T-helper 17 cell (primary cell): ENCODE measurements around the gene GSE1. TPM values are rescaled to one million over a fixed set of nuclear protein-coding genes. Genes with fewer than 3 reads are reported as not detected.

Experiments used
- ATAC-seq: fragments of 150-1000 bp; cut with Tn5 transposase; 2 replicates; pipeline ENCODE4 v1.10.0; 2021; ENCODE audit warnings: mild to moderate bottlenecking, moderate library complexity
- DNase-seq, 3 donors: peaks; one replicate each; pipeline versions ENCODE4 v3.0.0 to v3.0.0-alpha.2; 2020 to 2021
- H3K9me3 ChIP-seq: one replicate; pipeline ENCODE4 v1.7.0; 2013; ENCODE audit warnings: low read length, mild to moderate bottlenecking; ENCODE audit not compliant: control insufficient read depth, poor library complexity, severe bottlenecking
- H3K27ac Mint-ChIP-seq: one replicate; pipeline ENCODE4 v1.8.0; 2022; ENCODE audit warnings: mild to moderate bottlenecking, moderate library complexity, mixed read lengths
- H3K27me3 Mint-ChIP-seq: one replicate; pipeline ENCODE4 v1.8.0; 2022; ENCODE audit warnings: mixed read lengths
- H3K36me3 Mint-ChIP-seq: one replicate; pipeline ENCODE4 v1.8.0; 2022; ENCODE audit warnings: low read depth, mixed read lengths
- H3K4me1 Mint-ChIP-seq: one replicate; pipeline ENCODE4 v1.8.0; 2022; ENCODE audit warnings: mild to moderate bottlenecking, mixed read lengths
- H3K4me3 Mint-ChIP-seq: one replicate; pipeline ENCODE4 v1.8.0; 2022; ENCODE audit warnings: mild to moderate bottlenecking, moderate library complexity, mixed read lengths
- total RNA-seq, 4 donors: library from RNA in 2 of 4; stranded (reverse) in 2 of 4; gene quantifications; one replicate each; pipeline ENCODE4 v1.2.3 and lab custom pipeline; 2022 to 2026

Gene GSE1
- total RNA-seq, 2 donors from 2014 or later: 39.1 to 40.9 TPM

- no peaks in the 10 kb centered on the region for H3K27me3 Mint-ChIP-seq
- H3K4me1 Mint-ChIP-seq: peaks cover 44% of the 10 kb centered on the region
- ATAC-seq (peak; percentile 28), DNase-seq (no peak)
- peaks cover 2% of the 10 kb centered on the region for H3K36me3 Mint-ChIP-seq
- peak overlapping the region; percentile 70 for H3K27ac Mint-ChIP-seq
- H3K4me3 Mint-ChIP-seq: peak overlapping the region; percentile 83
- no peaks in the 10 kb centered on the region for H3K9me3 ChIP-seq
Measured at GRCh38 chr16:85570213-85570734, 42.8 kb upstream of the GSE1 start.

DNA sequence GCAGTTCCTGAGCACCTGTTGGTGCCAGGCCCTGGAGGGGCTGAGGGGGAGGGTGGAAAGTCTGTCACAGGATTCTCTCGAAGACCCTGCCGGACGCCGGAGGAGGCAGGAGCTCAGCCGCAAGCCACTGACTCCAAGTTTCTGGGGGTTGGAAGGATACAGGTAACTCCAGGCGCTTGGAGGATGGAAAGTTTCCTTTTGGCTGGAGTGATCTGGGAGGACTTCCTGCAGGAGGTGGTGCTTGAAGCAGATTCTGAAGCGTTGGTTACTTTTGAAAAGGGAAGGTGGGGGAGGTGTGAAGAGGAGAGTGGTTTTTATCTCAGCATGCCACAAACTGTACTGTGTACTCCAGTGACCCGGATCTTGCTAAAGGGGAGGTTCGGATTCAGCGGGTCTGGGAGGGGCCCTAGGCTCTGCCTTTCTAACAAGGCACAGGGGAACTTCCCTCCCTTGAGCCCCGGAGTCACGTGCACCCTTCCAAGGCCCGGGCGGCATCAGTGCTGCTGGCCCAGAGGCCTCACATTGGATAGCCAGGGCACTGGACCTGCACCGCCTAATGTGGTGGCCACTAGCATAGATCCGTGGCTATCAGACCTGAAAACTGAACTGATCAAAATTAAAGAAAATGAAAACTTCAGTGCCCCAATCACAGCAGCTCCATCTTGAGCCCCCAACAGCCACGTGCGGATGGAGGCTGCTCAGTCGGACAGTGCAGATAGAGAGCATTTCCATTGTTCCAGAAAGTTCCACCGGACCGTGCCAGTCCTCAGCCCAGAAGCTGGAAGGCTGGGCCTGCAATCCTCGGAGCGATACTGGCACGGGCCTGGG, 42.2 kb upstream of the GSE1 start:
- H3K27me3 Mint-ChIP-seq: no peaks in the 10 kb centered on the region
- H3K4me1 Mint-ChIP-seq: peaks cover 45% of the 10 kb centered on the region
- DNase-seq (no peak), ATAC-seq (peak; percentile 80)
- H3K36me3 Mint-ChIP-seq: peaks cover 2% of the 10 kb centered on the region
- H3K9me3 ChIP-seq: no peaks in the 10 kb centered on the region
- H3K27ac Mint-ChIP-seq: peak overlapping the region; percentile 70
- peak overlapping the region; percentile 83 for H3K4me3 Mint-ChIP-seq

DNA sequence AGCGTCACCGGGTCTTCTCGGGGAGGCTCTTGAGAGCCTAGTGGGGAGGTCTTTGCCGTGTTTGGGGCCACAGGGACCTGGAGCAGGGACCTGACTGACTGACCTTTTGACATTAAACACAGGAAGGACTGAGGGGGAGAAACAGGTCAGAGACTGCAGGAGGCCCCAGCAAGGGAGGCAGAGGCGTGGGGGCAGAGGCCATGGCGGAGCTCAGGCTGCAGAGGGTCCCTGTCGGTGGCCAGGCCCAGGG, 41.6 kb upstream of the GSE1 start:
- H3K4me1 Mint-ChIP-seq: peaks cover 44% of the 10 kb centered on the region
- ATAC-seq: no peak
- H3K4me3 Mint-ChIP-seq: peak overlapping the region; percentile 75
- H3K9me3 ChIP-seq: no peaks in the 10 kb centered on the region
- H3K27me3 Mint-ChIP-seq: no peaks in the 10 kb centered on the region
- DNase-seq: no peak
- H3K36me3 Mint-ChIP-seq: peaks cover 2% of the 10 kb centered on the region
- peak overlapping the region; percentile 39 for H3K27ac Mint-ChIP-seq

GRCh38 chr16:85571813-85572619, 41.1 kb upstream of the GSE1 start:
- Mint-ChIP-seq H3K27me3 (no peaks in the 10 kb centered on the region), H3K4me3 (peak overlapping the region; percentile 75), H3K36me3 (peaks cover 2% of the 10 kb centered on the region), H3K4me1 (peaks cover 44% of the 10 kb centered on the region), H3K27ac (peak overlapping the region; percentile 39)
- DNase-seq (no peak), ATAC-seq (no peak)
- H3K9me3 ChIP-seq: no peaks in the 10 kb centered on the region

DNA sequence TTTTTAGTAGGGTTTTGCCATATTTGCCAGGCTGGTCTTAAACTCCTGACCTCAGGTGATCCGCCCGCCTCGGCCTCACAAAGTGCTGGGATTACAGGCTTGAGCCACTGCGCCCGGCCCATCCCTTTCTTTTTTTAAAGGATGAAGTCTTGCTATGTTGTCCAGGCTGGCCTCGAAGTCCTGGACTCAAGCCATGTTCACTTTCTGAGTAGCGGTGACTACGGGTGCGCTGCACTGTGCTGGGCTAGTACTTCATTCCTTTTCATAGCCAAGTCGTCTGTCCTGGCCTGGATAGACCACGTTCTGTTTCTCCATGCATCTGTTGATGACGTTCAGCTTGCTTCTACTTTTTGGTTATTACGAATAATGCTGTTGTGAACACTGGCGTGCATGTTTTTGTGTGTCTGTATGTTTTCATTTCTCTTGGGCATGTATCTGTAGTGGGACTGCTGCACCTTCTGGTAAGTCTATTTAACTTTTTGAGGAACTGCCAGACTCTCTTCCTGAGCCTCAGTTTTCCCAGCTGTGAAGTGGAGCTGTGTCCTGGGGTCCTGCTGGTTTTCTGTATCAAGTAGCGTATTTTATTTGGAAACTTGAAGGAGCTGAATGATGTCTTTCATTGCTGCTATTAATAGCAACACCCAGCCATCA, 40.0 kb upstream of the GSE1 start:
- DNase-seq (no peak), ATAC-seq (no peak)
- peaks cover 2% of the 10 kb centered on the region for H3K36me3 Mint-ChIP-seq
- H3K4me1 Mint-ChIP-seq: peaks cover 40% of the 10 kb centered on the region
- H3K9me3 ChIP-seq: no peaks in the 10 kb centered on the region
- no peak overlapping the region for H3K4me3 Mint-ChIP-seq
- no peaks in the 10 kb centered on the region for H3K27me3 Mint-ChIP-seq
- peak overlapping the region; percentile 41 for H3K27ac Mint-ChIP-seq

GRCh38 chr16:85573696-85574641, 39.2 kb upstream of the GSE1 start:
- H3K27me3 Mint-ChIP-seq: no peaks in the 10 kb centered on the region
- no peaks in the 10 kb centered on the region for H3K9me3 ChIP-seq
- no peak overlapping the region for H3K4me3 Mint-ChIP-seq
- peaks cover 2% of the 10 kb centered on the region for H3K36me3 Mint-ChIP-seq
- ATAC-seq (no peak), DNase-seq (no peak)
- H3K4me1 Mint-ChIP-seq: peaks cover 45% of the 10 kb centered on the region
- no peak overlapping the region for H3K27ac Mint-ChIP-seq

DNA sequence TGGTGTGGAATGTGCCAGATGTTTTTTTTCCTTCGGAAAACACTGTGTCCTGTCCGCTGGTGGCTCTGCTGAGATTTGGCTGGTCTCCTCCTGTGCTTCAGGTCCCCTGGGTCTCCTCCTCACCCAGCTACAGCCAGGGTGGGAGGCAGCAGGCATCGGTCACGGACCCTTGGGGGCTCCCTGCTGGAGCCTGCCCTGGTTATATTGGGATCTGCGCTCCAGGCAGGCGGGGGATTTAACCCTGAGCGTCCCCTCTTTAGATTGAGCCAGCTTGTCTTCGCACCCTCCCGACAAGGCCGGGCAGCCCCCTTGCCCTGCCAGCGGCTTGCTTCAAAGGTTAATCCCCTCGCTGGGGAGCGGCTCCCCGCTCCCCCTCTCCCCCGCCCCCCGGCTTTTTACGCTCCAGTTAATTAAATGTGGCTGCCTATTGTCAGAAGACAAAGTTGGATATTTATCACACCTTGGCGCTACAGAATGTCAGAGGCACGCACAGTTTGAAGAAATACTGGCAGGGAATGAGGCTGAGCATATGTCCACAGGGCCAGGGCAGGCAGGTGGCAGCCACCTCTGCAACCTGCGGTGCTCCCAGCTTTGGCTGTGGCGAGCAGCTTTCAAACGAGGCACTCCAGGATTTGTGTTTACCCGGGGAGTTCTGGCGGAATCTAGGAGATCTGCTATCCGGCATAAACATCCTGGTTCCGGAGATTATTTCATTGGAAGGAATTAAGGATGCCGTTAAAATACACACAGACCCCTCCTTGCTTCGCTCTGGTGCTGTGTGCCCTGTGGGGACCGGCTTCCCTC, 38.2 kb upstream of the GSE1 start:
- no peak overlapping the region for H3K27ac Mint-ChIP-seq
- no peak overlapping the region for H3K4me3 Mint-ChIP-seq
- peaks cover 38% of the 10 kb centered on the region for H3K4me1 Mint-ChIP-seq
- H3K9me3 ChIP-seq: no peaks in the 10 kb centered on the region
- H3K36me3 Mint-ChIP-seq: peaks cover 4% of the 10 kb centered on the region
- ATAC-seq (no peak), DNase-seq (no peak)
- H3K27me3 Mint-ChIP-seq: no peaks in the 10 kb centered on the region

DNA sequence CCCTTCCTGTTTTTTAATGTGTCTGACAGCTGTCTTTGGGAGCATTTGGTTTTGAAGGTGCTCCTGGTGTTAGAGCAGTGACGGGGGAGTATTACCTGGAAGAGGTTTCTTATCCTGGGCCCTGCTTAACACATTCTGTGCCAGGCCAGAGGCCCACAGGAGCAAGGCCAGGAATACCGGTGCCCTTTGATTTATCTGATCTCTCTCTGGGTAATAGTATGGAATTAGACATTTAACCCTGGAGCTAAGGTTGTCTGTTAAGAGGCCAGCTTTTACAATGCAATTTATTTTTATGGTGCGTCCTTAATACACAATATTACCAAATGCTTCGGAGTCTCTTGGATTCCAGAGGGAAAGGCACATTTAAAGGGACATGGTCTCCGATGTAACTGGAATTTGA, 37.2 kb upstream of the GSE1 start:
- ATAC-seq (no peak), DNase-seq (no peak)
- no peaks in the 10 kb centered on the region for H3K27me3 Mint-ChIP-seq
- H3K4me3 Mint-ChIP-seq: no peak overlapping the region
- peaks cover 32% of the 10 kb centered on the region for H3K4me1 Mint-ChIP-seq
- peaks cover 4% of the 10 kb centered on the region for H3K36me3 Mint-ChIP-seq
- no peaks in the 10 kb centered on the region for H3K9me3 ChIP-seq
- H3K27ac Mint-ChIP-seq: no peak overlapping the region

DNA sequence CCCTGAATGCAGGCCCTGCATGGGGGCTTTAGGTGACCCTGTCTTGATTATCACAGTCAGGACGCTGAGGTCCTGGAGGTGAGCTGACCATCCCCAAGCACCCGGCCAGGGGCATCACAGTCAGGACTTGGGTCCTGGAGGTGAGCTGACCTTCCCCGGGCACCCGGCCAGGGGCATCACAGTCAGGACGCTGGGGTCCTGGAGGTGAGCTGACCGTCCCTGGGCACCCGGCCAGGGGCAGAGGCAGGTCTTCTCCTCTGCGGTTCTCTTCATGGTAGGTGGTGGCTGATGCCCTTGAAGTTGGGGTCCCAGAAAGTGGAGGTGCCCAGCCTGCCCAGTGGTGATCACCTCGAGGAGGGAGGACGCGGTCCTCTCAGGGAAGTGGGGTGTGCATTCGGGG, 36.2 kb upstream of the GSE1 start:
- no peak overlapping the region for H3K27ac Mint-ChIP-seq
- ATAC-seq (no peak), DNase-seq (no peak)
- no peaks in the 10 kb centered on the region for H3K27me3 Mint-ChIP-seq
- peaks cover 25% of the 10 kb centered on the region for H3K4me1 Mint-ChIP-seq
- peaks cover 4% of the 10 kb centered on the region for H3K36me3 Mint-ChIP-seq
- no peak overlapping the region for H3K4me3 Mint-ChIP-seq
- H3K9me3 ChIP-seq: no peaks in the 10 kb centered on the region

- H3K36me3 Mint-ChIP-seq: peaks cover 2% of the 10 kb centered on the region
- no peak for ATAC-seq
- H3K27me3 Mint-ChIP-seq: no peaks in the 10 kb centered on the region
- no peaks in the 10 kb centered on the region for H3K9me3 ChIP-seq
- H3K27ac Mint-ChIP-seq: no peak overlapping the region
- H3K4me3 Mint-ChIP-seq: no peak overlapping the region
- DNase-seq: no peak
- H3K4me1 Mint-ChIP-seq: peaks cover 20% of the 10 kb centered on the region
Measured at GRCh38 chr16:85577899-85578598, 35.1 kb upstream of the GSE1 start.

DNA sequence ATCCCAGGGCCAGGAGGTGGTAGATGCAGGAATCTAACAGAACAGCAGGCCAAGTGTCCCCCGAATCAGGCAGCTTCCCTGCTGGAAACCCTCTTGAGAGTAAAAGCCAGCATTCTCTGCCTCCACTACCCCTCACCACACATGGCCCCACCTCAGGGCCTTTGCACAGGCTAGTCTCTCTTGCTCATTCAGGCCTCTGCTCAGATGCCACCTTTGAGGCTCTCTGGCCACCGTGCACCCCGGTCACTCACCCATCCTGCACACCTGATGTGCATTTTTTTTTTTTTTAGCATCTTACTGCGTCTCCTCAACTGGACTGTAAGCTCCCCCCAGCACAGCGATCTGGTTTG, 34.5 kb upstream of the GSE1 start:
- no peak overlapping the region for H3K27ac Mint-ChIP-seq
- no peak for DNase-seq
- ATAC-seq: no peak
- peak overlapping the region; percentile 66 for H3K4me3 Mint-ChIP-seq
- peaks cover 2% of the 10 kb centered on the region for H3K36me3 Mint-ChIP-seq
- no peaks in the 10 kb centered on the region for H3K27me3 Mint-ChIP-seq
- no peaks in the 10 kb centered on the region for H3K9me3 ChIP-seq
- H3K4me1 Mint-ChIP-seq: peaks cover 18% of the 10 kb centered on the region
